GM19438 (cell line): ENCODE results near the gene GTF2F2.
"Not testable (repeated sequence)": the region's sequence is repeated elsewhere in the genome, so short reads cannot be mapped to it uniquely, and the experiment has no call there.

Experiments
- ATAC-seq: cut with Tn5 transposase; IDR thresholded peaks from one replicate; pipeline ENCODE4 v1.9.1; 2021; ENCODE audit warnings: low read depth; ENCODE audit not compliant: unreplicated experiment

Gene GTF2F2

DNA sequence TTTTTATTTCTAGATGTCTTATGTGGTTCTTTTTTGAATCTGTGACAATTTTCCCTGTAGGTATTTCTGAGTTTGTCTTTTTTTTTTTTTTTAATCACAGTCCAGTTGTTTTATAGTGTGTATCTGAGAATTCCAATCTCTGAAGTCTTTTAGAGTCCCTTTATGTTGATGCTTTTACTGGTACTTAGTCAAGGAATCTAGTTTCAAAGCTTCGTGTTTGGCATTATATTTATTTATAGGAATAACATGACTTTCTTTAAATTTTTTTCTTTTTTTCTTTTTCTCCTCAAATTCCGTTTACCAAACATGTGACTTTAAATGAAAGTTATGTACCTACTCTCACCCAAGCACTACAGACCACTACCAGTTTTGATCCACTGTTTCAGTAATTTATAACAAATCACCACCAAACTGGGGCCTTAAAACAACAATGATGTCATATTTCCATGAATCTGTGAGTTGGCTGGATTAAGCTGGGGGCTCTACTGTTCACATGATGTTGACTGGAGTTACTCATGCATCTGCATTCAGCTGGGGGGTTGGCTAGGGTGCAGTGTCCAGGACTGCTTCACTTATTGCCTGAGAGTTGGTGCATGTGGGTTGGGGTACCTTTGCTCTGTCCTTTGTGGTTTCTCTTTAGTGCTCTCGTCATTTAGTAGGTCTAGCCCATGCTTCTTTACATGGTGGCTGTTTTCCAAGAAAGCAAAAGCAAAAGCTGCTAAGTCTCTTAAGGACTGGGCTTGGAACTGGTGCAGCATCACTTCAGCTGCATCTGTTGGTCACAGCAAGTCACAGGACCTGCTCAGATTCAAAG lies 58.2 kb downstream of the GTF2F2 start:
- ATAC-seq: no peak

DNA sequence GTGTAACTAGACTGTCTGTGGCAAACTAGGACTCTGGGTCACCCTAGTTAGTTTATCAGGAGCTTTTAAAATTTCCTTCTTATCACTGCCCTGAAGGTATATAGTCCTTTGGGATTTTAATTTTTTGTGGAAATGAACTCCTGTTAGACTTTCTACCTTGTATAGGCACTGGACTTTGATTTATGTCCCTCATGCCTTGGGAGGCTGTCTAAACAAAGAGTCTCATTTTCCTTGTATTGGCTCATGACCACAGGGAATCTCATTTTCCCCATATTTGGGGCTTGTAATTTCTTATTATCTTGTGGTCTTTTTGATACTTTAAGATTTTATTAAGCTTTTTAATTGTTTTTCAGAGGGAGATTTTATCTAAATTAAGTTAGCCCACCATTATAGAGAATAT lies 59.1 kb downstream of the GTF2F2 start:
- ATAC-seq: no peak

DNA sequence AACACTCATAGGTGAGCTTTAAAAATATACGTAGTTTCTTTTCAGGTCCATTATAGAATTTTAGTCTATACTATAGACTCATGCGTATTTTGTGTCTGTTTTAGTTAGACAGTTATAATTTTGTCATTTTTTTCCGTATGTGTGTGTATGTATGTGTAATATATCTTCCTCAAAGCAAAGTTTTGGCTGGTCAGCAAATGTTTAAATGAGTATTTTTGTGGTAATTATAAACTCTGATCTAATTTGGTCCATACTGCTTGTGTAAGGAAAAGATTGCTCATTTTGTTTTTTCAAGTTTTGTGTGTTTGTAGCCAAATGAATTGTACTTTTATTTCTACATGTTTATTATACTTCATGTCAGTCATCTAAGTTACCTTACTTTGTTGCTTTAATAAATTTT lies 60.0 kb downstream of the GTF2F2 start:
- ATAC-seq: no peak

DNA sequence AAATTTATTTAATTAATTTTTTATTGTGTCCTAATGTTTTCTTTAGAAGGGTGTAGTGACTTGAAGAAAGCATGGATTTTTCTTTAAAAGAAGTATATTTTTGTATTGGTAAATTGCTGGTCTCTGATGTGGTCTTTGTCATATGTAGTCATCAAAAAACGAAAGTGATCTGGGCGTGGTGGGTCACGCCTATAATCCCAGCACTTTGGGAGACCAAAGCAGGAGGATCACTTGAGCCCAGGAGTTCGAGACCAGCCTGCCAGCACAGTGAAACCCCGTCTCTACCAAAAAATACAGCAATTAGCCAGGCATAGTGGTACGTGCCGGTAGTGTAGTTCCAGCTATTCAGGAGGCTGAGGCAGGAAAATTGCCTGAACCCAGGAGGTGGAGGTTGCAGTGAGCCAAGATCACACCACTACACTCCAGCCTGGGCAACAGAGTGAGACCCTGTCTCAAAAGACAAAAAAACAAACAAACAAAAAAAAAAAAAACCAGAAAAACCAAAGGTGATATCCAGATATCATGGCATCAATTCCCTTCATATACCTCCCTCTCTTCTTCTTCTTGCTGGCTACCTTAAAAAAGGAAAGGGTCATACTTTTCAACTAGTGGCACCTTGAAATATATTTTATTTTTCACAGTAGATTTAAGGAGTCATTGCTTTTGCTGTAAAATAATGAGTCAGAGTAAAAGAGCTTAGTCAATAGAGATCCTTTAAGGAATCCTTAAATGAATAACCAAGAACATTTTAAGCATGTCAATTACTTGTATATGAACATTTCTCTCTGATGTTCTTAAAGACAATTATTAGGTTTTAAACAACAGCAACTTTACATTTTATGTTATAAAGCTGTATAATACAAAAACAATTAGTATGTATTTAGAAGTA lies 60.6 kb downstream of the GTF2F2 start:
- ATAC-seq: no peak

DNA sequence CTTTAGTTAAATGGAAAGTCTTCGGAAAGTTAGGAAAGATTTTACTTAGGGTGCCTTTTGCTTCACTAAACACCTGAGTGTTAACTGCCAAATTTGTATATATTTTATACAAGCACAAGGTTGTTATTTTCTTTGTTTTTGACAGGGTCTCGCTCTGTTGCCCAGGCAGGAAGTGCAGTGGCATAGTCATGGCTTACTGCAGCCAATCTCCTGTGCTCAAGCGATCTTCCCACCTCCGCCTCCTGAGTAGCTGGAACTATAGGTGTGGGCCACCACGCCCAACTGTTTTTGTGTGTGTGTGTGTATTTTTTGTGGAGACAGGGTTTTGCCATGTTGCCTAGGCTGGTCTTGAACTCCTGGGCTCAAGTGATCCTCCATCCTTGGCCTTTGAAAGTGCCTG lies 64.4 kb downstream of the GTF2F2 start:
- ATAC-seq: no peak

GRCh38 chr13:45185286-45185685 lies 65.0 kb downstream of the GTF2F2 start:
- ATAC-seq: no peak

- not testable (repeated sequence) for ATAC-seq
Observed at GRCh38 chr13:45189077-45189476, 68.8 kb downstream of the GTF2F2 start.

DNA sequence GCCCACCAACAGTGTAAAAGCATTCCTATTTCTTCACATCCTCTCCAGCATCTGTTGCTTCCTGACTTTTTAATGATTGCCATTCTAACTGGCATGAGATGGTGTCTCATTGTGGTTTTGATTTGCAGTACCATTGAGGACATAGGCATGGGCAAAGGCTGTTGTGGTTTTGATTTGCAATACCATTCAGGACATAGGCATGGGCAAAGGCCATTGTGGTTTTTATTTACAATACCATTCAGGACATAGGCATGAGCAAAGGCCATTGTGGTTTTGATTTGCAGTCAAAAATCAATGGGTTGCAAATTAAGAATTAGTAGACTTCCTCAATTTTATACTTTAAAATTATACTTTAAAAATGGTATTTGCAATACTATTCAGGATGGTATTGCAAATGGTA lies 69.2 kb downstream of the GTF2F2 start:
- not testable (repeated sequence) for ATAC-seq

- no peak for ATAC-seq
Observed at GRCh38 chr13:45191874-45192273, 71.6 kb downstream of the GTF2F2 start.

DNA sequence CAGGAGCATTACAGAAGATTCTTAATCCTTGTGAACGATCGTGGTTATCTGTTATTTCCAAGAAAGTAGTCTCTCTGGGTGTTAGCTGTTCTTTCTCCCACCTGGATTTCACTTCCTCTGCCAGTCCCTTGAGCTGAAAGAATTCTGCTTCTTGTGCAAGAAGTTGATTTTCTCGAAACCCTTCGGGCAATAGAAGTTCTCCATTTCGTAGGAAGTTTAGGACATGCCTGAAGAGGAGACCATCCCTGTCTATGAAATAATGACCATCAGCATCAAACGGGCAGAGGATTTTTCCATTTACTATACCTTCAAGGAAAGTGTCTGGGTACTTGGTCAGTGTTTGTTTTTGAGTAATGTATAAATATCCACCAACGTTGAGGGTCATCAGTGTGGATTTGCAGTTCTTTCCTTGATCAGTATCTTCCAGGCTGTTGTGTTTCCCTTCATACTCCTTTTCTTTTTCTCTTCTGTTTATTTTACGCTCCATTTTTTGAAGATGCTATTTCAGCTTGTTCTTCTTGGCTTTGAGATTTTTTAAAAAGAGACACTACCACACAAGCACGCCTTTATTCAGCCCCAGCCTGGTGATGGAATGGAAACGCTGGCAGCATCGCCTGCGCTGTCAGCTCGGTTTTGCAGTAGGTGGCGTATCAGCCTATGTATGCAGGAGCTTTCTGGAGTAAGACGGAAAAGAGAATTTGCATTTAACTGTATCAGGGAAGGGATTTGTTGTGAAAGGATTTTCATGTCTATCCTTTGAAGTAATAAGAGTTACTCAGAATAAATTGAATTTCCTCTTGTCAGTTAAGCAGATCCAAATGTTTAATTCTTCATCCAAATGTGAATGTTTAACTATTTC lies 74.0 kb downstream of the GTF2F2 start:
- ATAC-seq: no peak

GRCh38 chr13:45195421-45195820 lies 75.1 kb downstream of the GTF2F2 start:
- ATAC-seq: no peak

DNA sequence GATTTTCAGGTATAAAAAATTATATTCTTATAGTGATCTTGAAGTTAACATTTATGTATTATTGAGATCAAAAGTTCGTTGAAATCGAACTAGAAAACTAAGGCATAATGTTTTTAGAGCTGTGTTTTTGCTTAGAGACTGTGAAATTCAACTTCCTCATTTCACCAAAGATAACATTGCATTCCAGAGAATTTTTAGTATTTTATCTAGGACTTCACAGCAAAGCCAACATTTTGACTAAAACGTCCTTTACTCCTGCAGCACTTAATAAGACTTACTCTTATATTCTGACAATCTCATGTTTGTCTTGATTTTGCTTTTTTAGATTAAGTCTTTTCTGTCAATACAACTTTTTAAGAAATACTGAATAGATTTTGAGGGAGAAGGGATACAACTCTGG lies 75.8 kb downstream of the GTF2F2 start:
- no peak for ATAC-seq

DNA sequence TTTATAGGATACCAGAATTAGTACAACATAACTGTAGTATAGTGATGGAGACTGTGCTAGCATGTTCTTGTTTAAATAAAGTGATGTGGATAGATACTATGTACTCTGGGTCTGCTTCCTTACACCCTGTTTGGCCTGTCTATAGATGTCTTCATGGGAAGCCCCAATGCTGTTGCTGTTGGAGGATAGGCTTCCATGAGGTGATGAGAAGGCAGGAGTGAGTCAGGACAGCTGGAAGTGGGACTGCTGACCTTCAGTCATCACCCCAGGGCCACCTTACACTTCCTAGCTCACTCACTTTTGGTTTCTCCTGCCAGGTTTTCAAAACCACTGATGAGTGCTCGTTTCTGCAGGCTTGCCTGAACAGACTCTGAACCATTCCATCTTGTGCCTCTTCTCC lies 76.3 kb downstream of the GTF2F2 start:
- ATAC-seq: no peak

DNA sequence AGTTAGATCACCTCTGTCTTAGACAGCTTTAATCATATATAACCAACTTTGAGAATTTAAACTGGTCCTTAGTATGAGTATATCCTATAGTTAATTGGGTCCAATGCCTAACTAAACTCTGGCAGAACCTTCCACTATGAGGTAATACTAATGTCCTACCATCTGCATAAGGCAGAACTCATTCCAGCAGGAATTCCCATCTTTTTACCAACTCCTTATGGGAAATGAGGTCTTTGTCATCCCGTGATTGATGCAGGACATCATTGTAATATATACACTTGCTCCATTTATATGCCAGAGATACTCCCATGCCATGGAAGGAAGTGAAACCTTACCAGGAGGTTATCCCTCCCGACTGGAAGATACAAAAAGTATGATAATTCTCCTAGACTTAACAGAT lies 77.7 kb downstream of the GTF2F2 start:
- no peak for ATAC-seq

GRCh38 chr13:45198924-45199323 lies 78.6 kb downstream of the GTF2F2 start:
- no peak for ATAC-seq

GRCh38 chr13:45199711-45200110 lies 79.4 kb downstream of the GTF2F2 start:
- no peak for ATAC-seq

- ATAC-seq: no peak
Observed at GRCh38 chr13:45200701-45201232, 80.5 kb downstream of the GTF2F2 start, which contains the start of gene KCTD4. Gene KCTD4, minus strand, starts transcription at chr13:45201045. Its CDS starts 6,478 bp downstream, at chr13:45194567.

DNA sequence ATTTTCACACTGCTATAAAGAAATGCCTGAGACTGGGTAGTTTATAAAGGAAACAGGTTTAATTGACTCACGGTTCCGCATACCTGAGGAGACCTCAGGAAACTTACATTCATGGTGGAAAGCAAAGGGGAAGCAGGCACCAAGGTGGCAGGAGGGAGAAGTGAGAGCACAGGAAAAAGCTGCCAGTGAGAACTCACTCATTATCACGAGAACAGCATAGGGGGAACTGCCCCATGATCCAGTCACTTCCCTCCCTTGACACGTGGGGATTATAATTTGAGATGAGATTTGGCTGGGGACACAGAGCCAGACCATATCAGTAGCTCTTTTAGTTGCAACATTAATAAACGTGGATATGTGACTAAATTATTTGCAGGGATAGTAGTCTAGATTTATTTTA lies 84.8 kb downstream of the GTF2F2 start:
- ATAC-seq: no peak

DNA sequence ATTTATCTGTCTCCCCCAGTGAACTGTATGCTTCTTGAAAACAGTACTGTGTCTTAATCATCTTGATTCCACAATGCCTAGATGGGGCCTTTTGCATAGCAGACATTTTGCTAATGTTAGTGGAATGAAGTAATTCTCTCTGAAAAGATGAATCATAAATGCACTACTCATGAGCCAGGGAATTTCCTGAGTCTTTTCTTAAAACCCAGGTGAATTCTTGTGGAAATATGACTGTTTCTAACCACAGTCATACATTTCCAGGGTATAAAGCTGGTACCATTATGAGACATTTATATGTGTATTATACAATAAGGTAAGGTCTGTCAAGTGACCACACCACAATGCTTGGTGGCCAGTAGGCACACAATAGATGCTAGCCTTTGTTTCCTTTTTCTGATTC lies 86.0 kb downstream of the GTF2F2 start:
- ATAC-seq: no peak

DNA sequence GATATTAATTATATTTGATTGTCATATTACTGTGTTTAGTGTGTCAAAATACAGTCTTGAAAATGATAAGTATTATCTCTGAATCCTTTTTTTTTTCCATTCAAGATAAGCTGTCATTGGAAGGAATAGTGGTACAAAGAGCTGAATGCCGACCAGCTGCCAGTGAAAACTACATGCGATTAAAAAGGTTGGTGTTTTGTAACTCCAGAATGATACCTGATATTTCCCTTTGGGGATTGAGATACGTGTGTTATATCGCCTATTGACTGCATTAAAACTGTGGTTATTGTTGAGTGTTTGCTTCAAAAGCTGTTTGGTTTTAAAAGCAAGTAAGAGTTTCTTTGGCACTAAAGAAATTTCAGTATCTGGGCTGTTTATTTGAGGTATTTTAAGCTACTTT lies 87.0 kb downstream of the GTF2F2 start:
- no peak for ATAC-seq
